ENCODE results near the gene HIVEP3. TPM values are rescaled to one million over a fixed set of nuclear protein-coding genes. Genes with fewer than 3 reads are reported as not detected.
A peak's percentile ranks its signal among the peaks of the same experiment; 100 is the strongest.

The HIVEP3 gene
- total RNA-seq, 2 donors from 2014 or later = 0.13 to 0.99 TPM

- H3K9me3 ChIP-seq (ENCODE audit: control insufficient read depth, low read length) = no peaks in the 10 kb centered on the region
- no peak overlapping the region for H3K4me3 ChIP-seq (ENCODE audit: low read length)
- WGBS, 2 experiments (ENCODE audit: insufficient coverage in 1 of 2, insufficient read length in 1 of 2) = 88 to 89% methylated on average over 3 to 9 of the region's 9 CpGs
- no peak overlapping the region for H3K27ac ChIP-seq (ENCODE audit: low read depth, low read length)
- no peaks in the 10 kb centered on the region for H3K27me3 ChIP-seq (ENCODE audit: control insufficient read depth, insufficient read depth, low read length, poor library complexity, severe bottlenecking)
- Mint-ChIP-seq H3K27ac (peak overlapping the region; percentile 13), H3K4me3 (no peak overlapping the region), H3K9me3 (no peaks in the 10 kb centered on the region), H3K4me1 (peaks cover 14% of the 10 kb centered on the region), H3K27me3 (ENCODE audit: insufficient read depth) (no peaks in the 10 kb centered on the region), H3K36me3 (ENCODE audit: low read depth) (no peaks in the 10 kb centered on the region)
- no peak for DNase-seq
- no peaks in the 10 kb centered on the region for H3K36me3 ChIP-seq (ENCODE audit: control insufficient read depth, insufficient read depth, low read length)
- H3K9ac ChIP-seq (ENCODE audit: extremely low read depth, low read length, poor library complexity, severe bottlenecking) = no peak overlapping the region
- TF ChIP-seq CTCF (conservative IDR thresholded peaks at IDR 0.05) = no peak
- no peaks in the 10 kb centered on the region for H3K4me1 ChIP-seq (ENCODE audit: control insufficient read depth, insufficient read depth, low read length)
These were observed 17.9 kb downstream of the HIVEP3 start for GRCh38 chr1:41900603-41901444.

GRCh38 chr1:41898191-41898713, 20.5 kb downstream of the HIVEP3 start:
- H3K27ac Mint-ChIP-seq = no peak overlapping the region
- no peak for TF ChIP-seq CTCF (conservative IDR thresholded peaks at IDR 0.05)

GRCh38 chr1:41895552-41895951, 23.2 kb downstream of the HIVEP3 start:
- Histone ChIP-seq H3K4me3 (ENCODE audit: low read length) (no peak overlapping the region), H3K27ac (ENCODE audit: low read depth, low read length) (no peak overlapping the region), H3K27me3 (ENCODE audit: control insufficient read depth, insufficient read depth, low read length, poor library complexity, severe bottlenecking) (no peaks in the 10 kb centered on the region), H3K9ac (ENCODE audit: extremely low read depth, low read length, poor library complexity, severe bottlenecking) (no peak overlapping the region), H3K4me1 (ENCODE audit: control insufficient read depth, insufficient read depth, low read length) (no peaks in the 10 kb centered on the region), H3K9me3 (ENCODE audit: control insufficient read depth, low read length) (no peaks in the 10 kb centered on the region), H3K36me3 (ENCODE audit: control insufficient read depth, insufficient read depth, low read length) (no peaks in the 10 kb centered on the region)
- H3K4me1 Mint-ChIP-seq = no peaks in the 10 kb centered on the region
- no peak overlapping the region for H3K27ac Mint-ChIP-seq
- no peak overlapping the region for H3K4me3 Mint-ChIP-seq
- TF ChIP-seq CTCF (conservative IDR thresholded peaks at IDR 0.05) = no peak
- WGBS, 2 experiments (ENCODE audit: insufficient coverage in 1 of 2, insufficient read length in 1 of 2) = 81 to 86% methylated on average over 2 to 4 of the region's 4 CpGs
- H3K27me3 Mint-ChIP-seq (ENCODE audit: insufficient read depth) = no peaks in the 10 kb centered on the region
- H3K36me3 Mint-ChIP-seq (ENCODE audit: low read depth) = no peaks in the 10 kb centered on the region
- no peak for DNase-seq
- no peaks in the 10 kb centered on the region for H3K9me3 Mint-ChIP-seq

More at GRCh38 chr1:41898191-41898713, 20.5 kb downstream of the HIVEP3 start:
- Histone ChIP-seq H3K4me1 (ENCODE audit: control insufficient read depth, insufficient read depth, low read length) (no peaks in the 10 kb centered on the region), H3K4me3 (ENCODE audit: low read length) (no peak overlapping the region), H3K9me3 (ENCODE audit: control insufficient read depth, low read length) (no peaks in the 10 kb centered on the region), H3K27me3 (ENCODE audit: control insufficient read depth, insufficient read depth, low read length, poor library complexity, severe bottlenecking) (no peaks in the 10 kb centered on the region), H3K27ac (ENCODE audit: low read depth, low read length) (no peak overlapping the region), H3K36me3 (ENCODE audit: control insufficient read depth, insufficient read depth, low read length) (no peaks in the 10 kb centered on the region), H3K9ac (ENCODE audit: extremely low read depth, low read length, poor library complexity, severe bottlenecking) (no peak overlapping the region)
- Mint-ChIP-seq H3K36me3 (ENCODE audit: low read depth) (no peaks in the 10 kb centered on the region), H3K4me1 (peaks cover 14% of the 10 kb centered on the region), H3K4me3 (no peak overlapping the region), H3K9me3 (no peaks in the 10 kb centered on the region), H3K27me3 (ENCODE audit: insufficient read depth) (no peaks in the 10 kb centered on the region)
- no peak for DNase-seq
- 83 to 87% methylated on average over 2 to 6 of the region's 6 CpGs for WGBS, 2 experiments (ENCODE audit: insufficient coverage in 1 of 2, insufficient read length in 1 of 2)
